H9 (cell line): ENCODE measurements around the gene KRTAP12-2. TPM values are rescaled to one million over a fixed set of nuclear protein-coding genes. Genes with fewer than 3 reads are reported as not detected.

Source experiments
- DNase-seq: peaks from one replicate; pipeline ENCODE4 v3.0.0-alpha.2; 2017
- H2AFZ ChIP-seq: one replicate; pipeline ENCODE4 v1.6.1; 2013; ENCODE audit warnings: mild to moderate bottlenecking, low read length, control low read depth, moderate library complexity
- H2AK5ac ChIP-seq: 2 replicates; pipeline ENCODE4 v1.6.1; 2013; ENCODE audit warnings: low read length, control low read depth, mixed read lengths; ENCODE audit not compliant: insufficient read length
- H2BK120ac ChIP-seq: one replicate; pipeline ENCODE4 v1.6.1; 2013; ENCODE audit warnings: low read depth, mild to moderate bottlenecking, low read length, control low read depth, inconsistent platforms; ENCODE audit not compliant: poor library complexity, severe bottlenecking
- H2BK12ac ChIP-seq: 2 replicates; pipeline ENCODE4 v1.6.1; 2013; ENCODE audit warnings: low read length, control low read depth, mixed read lengths, low read depth; ENCODE audit not compliant: insufficient read length
- H2BK15ac ChIP-seq: 2 replicates; pipeline ENCODE4 v1.6.1; 2013; ENCODE audit warnings: low read depth, low read length, control low read depth
- H2BK20ac ChIP-seq: one replicate; pipeline ENCODE4 v1.6.1; 2013; ENCODE audit warnings: low read depth, mild to moderate bottlenecking, low read length, control low read depth, inconsistent platforms; ENCODE audit not compliant: poor library complexity, severe bottlenecking
- H2BK5ac ChIP-seq: 2 replicates; pipeline ENCODE4 v1.6.1; 2013; ENCODE audit warnings: low read length, control low read depth, mixed read lengths; ENCODE audit not compliant: insufficient read length
- H3K14ac ChIP-seq: 2 replicates; pipeline ENCODE4 v1.6.1; 2013; ENCODE audit warnings: low read length, control low read depth; ENCODE audit not compliant: insufficient read depth
- H3K18ac ChIP-seq: 2 replicates; pipeline ENCODE4 v1.6.1; 2013; ENCODE audit warnings: low read depth, mild to moderate bottlenecking, mixed read lengths, low read length, control low read depth; ENCODE audit not compliant: insufficient read length
- H3K23ac ChIP-seq: 2 replicates; pipeline ENCODE4 v1.6.1; 2013; ENCODE audit warnings: low read length, control low read depth, mixed read lengths, low read depth; ENCODE audit not compliant: insufficient read length
- H3K23me2 ChIP-seq: 2 replicates; pipeline ENCODE4 v1.6.1; 2013; ENCODE audit warnings: low read depth, mild to moderate bottlenecking, mixed read lengths, low read length, control low read depth; ENCODE audit not compliant: insufficient read length, poor library complexity, severe bottlenecking
- H3K27ac ChIP-seq: 2 replicates; pipeline ENCODE4 v1.5.1; 2013; ENCODE audit warnings: low read length, control low read depth, mixed read lengths, low read depth; ENCODE audit not compliant: insufficient read length
- H3K27me3 ChIP-seq: 2 replicates; pipeline ENCODE4 v1.6.1; 2013; ENCODE audit warnings: low read length, control low read depth, inconsistent platforms; ENCODE audit not compliant: insufficient read depth
- H3K4ac ChIP-seq: 2 replicates; pipeline ENCODE4 v1.6.1; 2013; ENCODE audit warnings: low read depth, mild to moderate bottlenecking, control low read depth, inconsistent platforms, low read length, moderate library complexity
- H3K4me1 ChIP-seq: 2 replicates; pipeline ENCODE4 v1.6.1; 2013; ENCODE audit warnings: low read length, control low read depth, inconsistent platforms; ENCODE audit not compliant: insufficient read depth
- H3K4me2 ChIP-seq: 2 replicates; pipeline ENCODE4 v1.6.1; 2013; ENCODE audit warnings: low read length, control low read depth, mixed read lengths; ENCODE audit not compliant: insufficient read length, insufficient read depth
- H3K56ac ChIP-seq: 2 replicates; pipeline ENCODE4 v1.6.1; 2013; ENCODE audit warnings: low read depth, mild to moderate bottlenecking, mixed read lengths, low read length, control low read depth; ENCODE audit not compliant: insufficient read length
- H3K79me1 ChIP-seq: 2 replicates; pipeline ENCODE4 v1.6.1; 2013; ENCODE audit warnings: low read depth, mild to moderate bottlenecking, moderate library complexity, low read length, control low read depth, inconsistent platforms; ENCODE audit not compliant: insufficient read depth, poor library complexity, severe bottlenecking
- H3K79me2 ChIP-seq: 2 replicates; pipeline ENCODE4 v1.6.1; 2013; ENCODE audit warnings: low read length, control low read depth, inconsistent platforms; ENCODE audit not compliant: insufficient read depth
- H3K9ac ChIP-seq: 2 replicates; pipeline ENCODE4 v1.6.1; 2013; ENCODE audit warnings: low read length, control low read depth, mixed read lengths; ENCODE audit not compliant: insufficient read length; ENCODE audit errors: extremely low read depth
- H3K9me3 ChIP-seq: one replicate; pipeline ENCODE4 v1.6.1; 2013; ENCODE audit warnings: low read depth, low read length, inconsistent platforms; ENCODE audit not compliant: control insufficient read depth
- H3T11ph ChIP-seq: one replicate; pipeline ENCODE4 v1.6.1; 2013; ENCODE audit warnings: mild to moderate bottlenecking, low read length, control low read depth, inconsistent platforms
- H4K20me1 ChIP-seq: one replicate; pipeline ENCODE4 v1.6.1; 2013; ENCODE audit not compliant: control insufficient read depth, insufficient read length, insufficient read depth
- H4K5ac ChIP-seq: 2 replicates; pipeline ENCODE4 v1.6.1; 2013; ENCODE audit warnings: low read depth, mild to moderate bottlenecking, mixed read lengths, low read length, control low read depth; ENCODE audit not compliant: insufficient read length
- H4K8ac ChIP-seq: replicated peaks from 2 replicates; pipeline ENCODE4 v1.6.1; 2013; ENCODE audit warnings: low read length, control low read depth, mixed read lengths, low read depth; ENCODE audit not compliant: insufficient read length
- H4K91ac ChIP-seq: 2 replicates; pipeline ENCODE4 v1.6.1; 2013; ENCODE audit warnings: low read depth, mild to moderate bottlenecking, moderate library complexity, mixed read lengths, low read length, control low read depth; ENCODE audit not compliant: insufficient read length
- H3K27ac Mint-ChIP-seq, 3 experiments: 2 replicates in 2 of 3; 3 replicates in 1 of 3; pipeline ENCODE4 v1.8.0; 2020 to 2021; ENCODE audit warnings: mixed read lengths in 3 of 3, mild to moderate bottlenecking in 1 of 3, moderate library complexity in 1 of 3
- H3K27me3 Mint-ChIP-seq: 2 replicates; pipeline ENCODE4 v1.8.0; 2021; ENCODE audit warnings: low read depth, mild to moderate bottlenecking, moderate library complexity, mixed read lengths
- H3K36me3 Mint-ChIP-seq, 3 experiments: 2 replicates in 2 of 3; 3 replicates in 1 of 3; pipeline ENCODE4 v1.8.0; 2020 to 2021; ENCODE audit warnings: low read depth in 3 of 3, mixed read lengths in 3 of 3; ENCODE audit not compliant: insufficient read depth in 1 of 3
- H3K4me1 Mint-ChIP-seq, 2 experiments: 2 replicates each; pipeline ENCODE4 v1.8.0; 2020; ENCODE audit warnings: mixed read lengths in 2 of 2
- H3K4me3 Mint-ChIP-seq, 2 experiments: 2 replicates in 1 of 2; 3 replicates in 1 of 2; pipeline ENCODE4 v1.8.0; 2020 to 2021; ENCODE audit warnings: mild to moderate bottlenecking in 2 of 2, mixed read lengths in 2 of 2, moderate library complexity in 1 of 2
- H3K9me3 Mint-ChIP-seq, 2 experiments: 2 replicates in 1 of 2; 3 replicates in 1 of 2; pipeline ENCODE4 v1.8.0; 2020; ENCODE audit warnings: mild to moderate bottlenecking in 2 of 2, mixed read lengths in 2 of 2, moderate library complexity in 1 of 2
- CTCF ChIP-seq: fragments of 200-600 bp; sonication (generic); conservative IDR thresholded peaks from 3 replicates; pipeline ENCODE4 v1.8.0; 2021; ENCODE audit warnings: antibody characterized with exemption, mild to moderate bottlenecking
- WGBS: extraction: QIAGEN DNeasy Blood & Tissue Kit; methylation state at CpG from one replicate; pipeline ENCODE4 v1.1.7; 2013; ENCODE audit warnings: missing lambda C conversion rate, low lambda C conversion rate, mixed read lengths; ENCODE audit not compliant: insufficient read length; ENCODE audit errors: extremely low coverage; 5-methylcytosine and 5-hydroxymethylcytosine counted together
- total RNA-seq: library from RNA; stranded (reverse); gene quantifications from 2 replicates; pipeline ENCODE4 v1.2.1, GENCODE V29; 2021

Gene KRTAP12-2
- total RNA-seq, 1 experiment from 2014 or later: not detected

- no peak overlapping the region for H3K4me2 ChIP-seq
- no peak overlapping the region for H2BK12ac ChIP-seq
- WGBS: no CpG with 5 or more reads among the region's 2 CpGs
- no peaks in the 10 kb centered on the region; the same call in 1 of the 2 replicates for H3K27me3 ChIP-seq
- peaks cover 7 to 19% (median 7%) of the 10 kb centered on the region in 3 experiments; a peak in 6 of 7 replicates for H3K36me3 Mint-ChIP-seq
- H3K23ac ChIP-seq: no peak overlapping the region
- no peak overlapping the region for H2BK120ac ChIP-seq
- H2BK20ac ChIP-seq: no peak overlapping the region
- DNase-seq: no peak
- no peak overlapping the region for H3K14ac ChIP-seq
- H3K9me3 ChIP-seq: no peaks in the 10 kb centered on the region
- H2BK15ac ChIP-seq: no peak overlapping the region
- no peak overlapping the region for H4K91ac ChIP-seq
- H3K9ac ChIP-seq: no peak overlapping the region
- H3K9me3 Mint-ChIP-seq: peaks cover 17 to 18% of the 10 kb centered on the region in 2 experiments
- H3K4ac ChIP-seq: no peak overlapping the region
- no peak overlapping the region for H2AFZ ChIP-seq
- no peak overlapping the region for H4K5ac ChIP-seq
- H3K4me1 ChIP-seq: peaks cover 4% of the 10 kb centered on the region; the same call in 1 of the 2 replicates
- no peak overlapping the region for H3K18ac ChIP-seq
- no peaks in the 10 kb centered on the region for H3K79me2 ChIP-seq
- H3K27ac Mint-ChIP-seq: no peak overlapping the region
- no peaks in the 10 kb centered on the region for H3K79me1 ChIP-seq
- H3K27me3 Mint-ChIP-seq: peaks cover 2% of the 10 kb centered on the region
- H3K23me2 ChIP-seq: no peaks in the 10 kb centered on the region
- no peak overlapping the region for H3K4me3 Mint-ChIP-seq
- H2BK5ac ChIP-seq: no peak overlapping the region
- no peak overlapping the region for H3K27ac ChIP-seq
- no peaks in the 10 kb centered on the region for H4K20me1 ChIP-seq
- H3K56ac ChIP-seq: no peak overlapping the region
- TF ChIP-seq CTCF: no peak
- no peak overlapping the region for H4K8ac ChIP-seq
- H2AK5ac ChIP-seq: no peak overlapping the region
- no peak overlapping the region for H3T11ph ChIP-seq
- peaks cover 37 to 38% of the 10 kb centered on the region in 2 experiments for H3K4me1 Mint-ChIP-seq
These were observed 26.2 kb upstream of the KRTAP12-2 start for GRCh38 chr21:44692798-44693512.
